C4-2B (cell line): ENCODE measurements around the gene CTXN2.

Source experiments
- ZFX ChIP-seq: fragments of 450-650 bp; IDR thresholded peaks from 2 replicates; pipeline ENCODE4 v1.6.1; 2017
- TF ChIP-seq, protein P1 (sequence below): fragments of 450-650 bp; conservative IDR thresholded peaks from 2 replicates; pipeline ENCODE4 v1.5.1; 2017; ENCODE audit warnings: mild to moderate bottlenecking

DNA sequence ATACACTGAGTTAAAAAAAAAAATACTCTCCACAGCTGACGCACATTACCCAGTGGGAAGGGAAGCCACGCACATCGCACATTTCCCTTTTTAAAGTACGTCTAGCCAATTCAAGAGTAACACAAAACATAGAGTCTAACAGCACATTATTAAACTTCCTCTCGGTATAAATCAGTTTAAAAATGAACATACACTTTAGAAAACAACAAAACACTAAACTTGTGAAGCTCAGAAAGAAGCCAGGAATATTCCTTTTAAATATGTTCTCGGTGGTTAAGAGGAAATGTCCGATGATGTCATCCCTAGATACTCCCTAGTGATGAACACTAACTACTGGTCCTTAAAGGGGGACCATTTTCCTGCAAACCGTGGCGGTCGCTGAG lies 14.1 kb upstream of the CTXN2 start:
- TF ChIP-seq, protein P1, sequence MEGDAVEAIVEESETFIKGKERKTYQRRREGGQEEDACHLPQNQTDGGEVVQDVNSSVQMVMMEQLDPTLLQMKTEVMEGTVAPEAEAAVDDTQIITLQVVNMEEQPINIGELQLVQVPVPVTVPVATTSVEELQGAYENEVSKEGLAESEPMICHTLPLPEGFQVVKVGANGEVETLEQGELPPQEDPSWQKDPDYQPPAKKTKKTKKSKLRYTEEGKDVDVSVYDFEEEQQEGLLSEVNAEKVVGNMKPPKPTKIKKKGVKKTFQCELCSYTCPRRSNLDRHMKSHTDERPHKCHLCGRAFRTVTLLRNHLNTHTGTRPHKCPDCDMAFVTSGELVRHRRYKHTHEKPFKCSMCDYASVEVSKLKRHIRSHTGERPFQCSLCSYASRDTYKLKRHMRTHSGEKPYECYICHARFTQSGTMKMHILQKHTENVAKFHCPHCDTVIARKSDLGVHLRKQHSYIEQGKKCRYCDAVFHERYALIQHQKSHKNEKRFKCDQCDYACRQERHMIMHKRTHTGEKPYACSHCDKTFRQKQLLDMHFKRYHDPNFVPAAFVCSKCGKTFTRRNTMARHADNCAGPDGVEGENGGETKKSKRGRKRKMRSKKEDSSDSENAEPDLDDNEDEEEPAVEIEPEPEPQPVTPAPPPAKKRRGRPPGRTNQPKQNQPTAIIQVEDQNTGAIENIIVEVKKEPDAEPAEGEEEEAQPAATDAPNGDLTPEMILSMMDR: no peak
- no peak for TF ChIP-seq ZFX
